Colonic mucosa (tissue), 4 donors: Measurements from ENCODE around the gene TTLL11. TPM values are rescaled to one million over a fixed set of nuclear protein-coding genes. Genes with fewer than 3 reads are reported as not detected.

Experiments
- DNase-seq: peaks from one replicate; pipeline ENCODE4 v3.0.0-alpha.2; 2020
- H3K27ac ChIP-seq: fragments of 200-600 bp; one replicate; pipeline ENCODE4 v1.8.0; 2021
- H3K27me3 ChIP-seq: fragments of 200-600 bp; one replicate; pipeline ENCODE4 v1.8.0; 2021
- H3K36me3 ChIP-seq: fragments of 200-600 bp; one replicate; pipeline ENCODE4 v1.8.0; 2021
- H3K4me1 ChIP-seq: fragments of 200-600 bp; one replicate; pipeline ENCODE4 v1.8.0; 2021; ENCODE audit warnings: mild to moderate bottlenecking
- H3K4me3 ChIP-seq: fragments of 200-600 bp; one replicate; pipeline ENCODE4 v1.8.0; 2021
- H3K9ac ChIP-seq, 2 donors: one replicate each; pipeline ENCODE4 v1.7.0; 2013; ENCODE audit warnings: control low read depth in 2 of 2, low read depth in 2 of 2, low read length in 2 of 2
- H3K9me3 ChIP-seq: fragments of 200-600 bp; one replicate; pipeline ENCODE4 v1.8.0; 2021
- CTCF ChIP-seq: fragments of 200-600 bp; IDR thresholded peaks from one replicate; pipeline ENCODE4 v1.8.0; 2022; ENCODE audit warnings: antibody characterized with exemption, mild to moderate bottlenecking
- intact Hi-C: fragments of 100-400 bp; cut with DNase I; formaldehyde crosslinking; loops from one replicate; pipeline ENCODE4 v1.14.1; 2022
- total RNA-seq, 2 donors: library from RNA; stranded (reverse); fragmentation: NEBNext Ultra II Directional in 1 of 2; extraction: Animal tissue kit (Norgen Biotek cat#: 25700) in 1 of 2; gene quantifications; one replicate each; pipeline ENCODE4 v1.2.1, GENCODE V29; 2021
- donor health status: healthy.
- donor health status: DM: no; HTN: no; CAD: no.
- donor health status: DM: no; HTN: no; CAD: no.

Gene TTLL11
- total RNA-seq, 2 donors from 2014 or later: 5.1 to 5.5 TPM

DNA sequence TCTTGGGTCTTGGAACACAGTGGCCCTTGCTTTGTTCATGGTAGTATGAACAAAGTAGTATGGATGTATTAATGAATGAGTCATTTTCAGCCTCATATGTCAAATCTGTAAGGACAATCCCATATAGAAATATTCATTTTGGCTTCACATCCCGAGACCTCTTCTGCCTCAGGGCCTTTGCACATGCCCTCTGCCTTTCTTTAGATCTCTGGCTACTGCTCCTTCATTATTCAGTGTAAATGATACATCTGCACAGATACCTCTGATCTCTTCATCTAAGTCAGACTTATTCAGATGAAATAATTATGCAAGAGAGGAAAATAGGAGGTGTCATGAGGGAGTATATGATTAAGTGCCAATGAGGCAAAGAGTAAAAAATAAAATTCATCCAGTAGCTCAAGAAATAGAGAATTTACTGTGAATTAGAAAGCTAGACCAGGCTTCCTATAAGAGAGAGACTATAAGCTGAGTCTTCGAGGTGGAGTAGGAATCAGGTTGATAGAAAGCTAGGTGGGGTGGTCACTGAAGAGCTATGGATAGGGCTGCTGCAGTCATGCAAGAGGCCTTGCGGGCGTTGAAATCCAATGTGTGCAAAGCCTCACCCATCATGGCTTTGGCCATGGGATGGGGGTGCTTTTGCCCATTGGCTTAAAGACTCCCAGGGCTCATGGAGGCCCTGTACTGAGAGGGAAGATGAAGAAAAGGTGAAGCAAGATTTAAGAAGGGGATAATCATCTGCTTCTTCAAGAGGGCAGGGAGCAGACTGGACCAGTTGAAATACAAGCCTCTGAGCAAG lies 3.7 kb upstream of the TTLL11 start:
- Histone ChIP-seq H3K9me3 (no peaks in the 10 kb centered on the region), H3K4me3 (no peak overlapping the region), H3K9ac (no peak overlapping the region), H3K4me1 (peaks cover 6% of the 10 kb centered on the region), H3K27ac (no peak overlapping the region), H3K36me3 (no peaks in the 10 kb centered on the region), H3K27me3 (no peaks in the 10 kb centered on the region)
- DNase-seq: no peak
- intact Hi-C loops: loop anchor here (5.0 to 10.0 kb wide), 2 partner anchors 355 to 552 kb away; no protein-coding TSS in a partner anchor
- no peak for TF ChIP-seq CTCF

GRCh38 chr9:122095010-122095767 lies 2.1 kb upstream of the TTLL11 start:
- H3K27me3 ChIP-seq: no peaks in the 10 kb centered on the region
- DNase-seq: peak; percentile 56
- H3K36me3 ChIP-seq: no peaks in the 10 kb centered on the region
- no peaks in the 10 kb centered on the region for H3K9me3 ChIP-seq
- peak; percentile 49 for TF ChIP-seq CTCF
- no peak overlapping the region for H3K9ac ChIP-seq
- no peak overlapping the region for H3K27ac ChIP-seq
- H3K4me3 ChIP-seq: no peak overlapping the region
- peaks cover 10% of the 10 kb centered on the region for H3K4me1 ChIP-seq
- intact Hi-C loops: loop anchor here (5.0 to 10.0 kb wide), 2 partner anchors 357 to 550 kb away; no protein-coding TSS in a partner anchor

- Histone ChIP-seq H3K9me3 (no peaks in the 10 kb centered on the region), H3K4me1 (peaks cover 10% of the 10 kb centered on the region), H3K27ac (peak overlapping the region; percentile 72), H3K36me3 (no peaks in the 10 kb centered on the region), H3K27me3 (no peaks in the 10 kb centered on the region), H3K9ac (peak overlapping the region; percentile 66 to 68), H3K4me3 (peak overlapping the region; percentile 66)
- no peak for TF ChIP-seq CTCF
- intact Hi-C loops: loop anchor here (10.0 kb wide), 1 partner anchor 547 kb away; no protein-coding TSS in a partner anchor
- no peak for DNase-seq
Observed at GRCh38 chr9:122091682-122092592, 1.2 kb downstream of the TTLL11 start.

GRCh38 chr9:122090981-122091380 lies 2.1 kb downstream of the TTLL11 start:
- intact Hi-C loops: loop anchor here (10.0 kb wide), 1 partner anchor 546 kb away; no protein-coding TSS in a partner anchor
- no peak overlapping the region for H3K4me3 ChIP-seq
- no peaks in the 10 kb centered on the region for H3K36me3 ChIP-seq
- DNase-seq: no peak
- no peak overlapping the region for H3K9ac ChIP-seq
- H3K27ac ChIP-seq: no peak overlapping the region
- H3K4me1 ChIP-seq: peaks cover 10% of the 10 kb centered on the region
- H3K9me3 ChIP-seq: no peaks in the 10 kb centered on the region
- TF ChIP-seq CTCF: no peak
- H3K27me3 ChIP-seq: no peaks in the 10 kb centered on the region
